Neural progenitor cell (in vitro differentiated cells): Measurements from ENCODE around the gene KCNE1. TPM values are rescaled to one million over a fixed set of nuclear protein-coding genes. Genes with fewer than 3 reads are reported as not detected.

Source experiments
- DNase-seq: peaks from one replicate; pipeline ENCODE4 v3.0.0-alpha.2; 2016; ENCODE audit warnings: low spot score
- H2AFZ ChIP-seq: fragments of 200-600 bp; sonication (generic); replicated peaks from 2 replicates; pipeline ENCODE4 v1.6.1; 2016; ENCODE audit warnings: antibody characterized with exemption
- H3F3A ChIP-seq: fragments of 200-600 bp; sonication (generic); 2 replicates; pipeline ENCODE4 v1.6.1; 2016; ENCODE audit warnings: antibody characterized with exemption, low read depth
- H3K27ac ChIP-seq: fragments of 200-600 bp; sonication (generic); 2 replicates; pipeline ENCODE4 v1.5.1; 2016; ENCODE audit warnings: mild to moderate bottlenecking
- H3K27me3 ChIP-seq: fragments of 200-600 bp; sonication (generic); 2 replicates; pipeline ENCODE4 v1.6.1; 2016; ENCODE audit warnings: mild to moderate bottlenecking, moderate library complexity
- H3K36me3 ChIP-seq: fragments of 200-600 bp; sonication (generic); 2 replicates; pipeline ENCODE4 v1.5.1; 2016
- H3K4me1 ChIP-seq: fragments of 200-600 bp; sonication (generic); 2 replicates; pipeline ENCODE4 v1.6.1; 2016; ENCODE audit warnings: mixed run types
- H3K4me2 ChIP-seq: fragments of 200-600 bp; sonication (generic); 2 replicates; pipeline ENCODE4 v1.6.1; 2016
- H3K4me3 ChIP-seq: fragments of 200-600 bp; sonication (generic); 2 replicates; pipeline ENCODE4 v1.5.1; 2016
- H3K79me2 ChIP-seq: fragments of 200-600 bp; sonication (generic); 2 replicates; pipeline ENCODE4 v1.6.1; 2016; ENCODE audit warnings: low read depth
- H3K9ac ChIP-seq: fragments of 200-600 bp; sonication (generic); 2 replicates; pipeline ENCODE4 v1.6.1; 2016
- H3K9me3 ChIP-seq: fragments of 200-600 bp; sonication (generic); 2 replicates; pipeline ENCODE4 v1.5.1; 2016; ENCODE audit warnings: low read depth
- H4K20me1 ChIP-seq: fragments of 200-600 bp; sonication (generic); 2 replicates; pipeline ENCODE4 v1.6.1; 2016; ENCODE audit warnings: low read depth
- H3K27ac Mint-ChIP-seq: 3 replicates; pipeline ENCODE4 v1.8.0; 2021; ENCODE audit warnings: mixed read lengths
- H3K27me3 Mint-ChIP-seq: 2 replicates; pipeline ENCODE4 v1.8.0; 2022; ENCODE audit warnings: low read depth, mild to moderate bottlenecking, inconsistent platforms, moderate library complexity, mixed read lengths; ENCODE audit not compliant: insufficient read depth
- H3K36me3 Mint-ChIP-seq: 3 replicates; pipeline ENCODE4 v1.8.0; 2021; ENCODE audit warnings: mixed read lengths
- H3K4me1 Mint-ChIP-seq: 3 replicates; pipeline ENCODE4 v1.8.0; 2021; ENCODE audit warnings: mixed read lengths
- H3K4me3 Mint-ChIP-seq: 3 replicates; pipeline ENCODE4 v1.8.0; 2021; ENCODE audit warnings: mild to moderate bottlenecking, moderate library complexity, mixed read lengths
- H3K9me3 Mint-ChIP-seq: 3 replicates; pipeline ENCODE4 v1.8.0; 2020; ENCODE audit warnings: mixed read lengths
- CTCF ChIP-seq: fragments of 200-600 bp; sonication (generic); IDR thresholded peaks from 2 replicates; pipeline ENCODE4 v1.5.1; 2017; ENCODE audit warnings: antibody characterized with exemption, mild to moderate bottlenecking
- EZH2 ChIP-seq: fragments of 200-600 bp; sonication (generic); IDR thresholded peaks from 2 replicates; pipeline ENCODE4 v1.6.1; 2017; ENCODE audit warnings: antibody characterized with exemption, mild to moderate bottlenecking, moderate library complexity
- EZH2phosphoT487 ChIP-seq: fragments of 200-600 bp; sonication (generic); IDR thresholded peaks from 2 replicates; pipeline ENCODE4 v1.6.1; 2017; ENCODE audit warnings: antibody characterized with exemption
- total RNA-seq: library from RNA; depleted of rRNA; stranded (reverse); fragments of >200 nt; gene quantifications from 2 replicates; pipeline ENCODE4 v1.2.3, GENCODE V29; 2015; ENCODE audit warnings: low replicate concordance

The KCNE1 gene
- total RNA-seq, 1 donor from 2014 or later, result not detected

GRCh38 chr21:34521561-34521960 is 9.6 kb upstream of the KCNE1 start:
- Histone ChIP-seq H3K79me2 (no peaks in the 10 kb centered on the region), H3F3A (peaks cover 2% of the 10 kb centered on the region), H3K9me3 (no peaks in the 10 kb centered on the region), H3K4me2 (no peak overlapping the region), H3K9ac (no peak overlapping the region), H3K27me3 (peaks cover 15% of the 10 kb centered on the region), H3K36me3 (no peaks in the 10 kb centered on the region), H3K4me1 (peaks cover 30% of the 10 kb centered on the region), H4K20me1 (no peaks in the 10 kb centered on the region), H3K4me3 (no peak overlapping the region), H2AFZ (no peak overlapping the region), H3K27ac (no peak overlapping the region)
- Mint-ChIP-seq H3K9me3 (peaks cover 3% of the 10 kb centered on the region), H3K36me3 (peaks cover 6% of the 10 kb centered on the region), H3K4me1 (peaks cover 40% of the 10 kb centered on the region), H3K27ac (no peak overlapping the region), H3K4me3 (peak overlapping the region; percentile 13), H3K27me3 (no peaks in the 10 kb centered on the region)
- no peak for DNase-seq
- TF ChIP-seq EZH2, result no peak
- TF ChIP-seq EZH2phosphoT487, result no peak
- TF ChIP-seq CTCF, result no peak

- H4K20me1 ChIP-seq, result no peaks in the 10 kb centered on the region
- H3K4me3 Mint-ChIP-seq, result no peak overlapping the region
Measured at GRCh38 chr21:34520764-34521508, 8.9 kb upstream of the KCNE1 start.

GRCh38 chr21:34520281-34520680 is 8.3 kb upstream of the KCNE1 start:
- peaks cover 29% of the 10 kb centered on the region for H3K4me1 Mint-ChIP-seq
- Histone ChIP-seq H3K27ac (no peak overlapping the region), H2AFZ (no peak overlapping the region), H3K79me2 (no peaks in the 10 kb centered on the region), H3F3A (no peaks in the 10 kb centered on the region), H3K9me3 (no peaks in the 10 kb centered on the region), H3K4me1 (peaks cover 18% of the 10 kb centered on the region), H3K27me3 (peaks cover 9% of the 10 kb centered on the region), H3K9ac (no peak overlapping the region), H3K36me3 (no peaks in the 10 kb centered on the region), H3K4me2 (no peak overlapping the region), H4K20me1 (no peaks in the 10 kb centered on the region), H3K4me3 (no peak overlapping the region)
- H3K27ac Mint-ChIP-seq, result no peak overlapping the region
- no peak for TF ChIP-seq CTCF
- TF ChIP-seq EZH2, result no peak
- TF ChIP-seq EZH2phosphoT487, result no peak
- no peak for DNase-seq
- H3K27me3 Mint-ChIP-seq, result no peaks in the 10 kb centered on the region
- H3K9me3 Mint-ChIP-seq, result peaks cover 3% of the 10 kb centered on the region
- peaks cover 6% of the 10 kb centered on the region for H3K36me3 Mint-ChIP-seq
- H3K4me3 Mint-ChIP-seq, result no peak overlapping the region

More at GRCh38 chr21:34520764-34521508, 8.9 kb upstream of the KCNE1 start:
- Histone ChIP-seq H3K27me3 (peaks cover 15% of the 10 kb centered on the region), H3K4me3 (no peak overlapping the region), H2AFZ (no peak overlapping the region), H3K79me2 (no peaks in the 10 kb centered on the region), H3K4me1 (peaks cover 24% of the 10 kb centered on the region), H3K9ac (no peak overlapping the region), H3F3A (no peaks in the 10 kb centered on the region), H3K4me2 (no peak overlapping the region), H3K27ac (no peak overlapping the region), H3K36me3 (no peaks in the 10 kb centered on the region), H3K9me3 (no peaks in the 10 kb centered on the region)
- Mint-ChIP-seq H3K27me3 (no peaks in the 10 kb centered on the region), H3K4me1 (peaks cover 34% of the 10 kb centered on the region), H3K27ac (no peak overlapping the region), H3K36me3 (peaks cover 6% of the 10 kb centered on the region), H3K9me3 (peaks cover 3% of the 10 kb centered on the region)
- TF ChIP-seq EZH2phosphoT487 (no peak), CTCF (no peak), EZH2 (no peak)
- DNase-seq, result no peak
